Stimulated activated CD8-positive, alpha-beta memory T cell treated with anti-CD3 and anti-CD28 coated beads, Interleukin-2, amount 100 ng/mL, for 48 hours (primary cell): ENCODE measurements around the gene OTULIN.

Experiments used
- DNase-seq, 2 donors: peaks; one replicate each; pipeline ENCODE4 v3.0.0-alpha.2; 2020; ENCODE audit warnings: low read depth in 2 of 2

OTULIN gene

DNA sequence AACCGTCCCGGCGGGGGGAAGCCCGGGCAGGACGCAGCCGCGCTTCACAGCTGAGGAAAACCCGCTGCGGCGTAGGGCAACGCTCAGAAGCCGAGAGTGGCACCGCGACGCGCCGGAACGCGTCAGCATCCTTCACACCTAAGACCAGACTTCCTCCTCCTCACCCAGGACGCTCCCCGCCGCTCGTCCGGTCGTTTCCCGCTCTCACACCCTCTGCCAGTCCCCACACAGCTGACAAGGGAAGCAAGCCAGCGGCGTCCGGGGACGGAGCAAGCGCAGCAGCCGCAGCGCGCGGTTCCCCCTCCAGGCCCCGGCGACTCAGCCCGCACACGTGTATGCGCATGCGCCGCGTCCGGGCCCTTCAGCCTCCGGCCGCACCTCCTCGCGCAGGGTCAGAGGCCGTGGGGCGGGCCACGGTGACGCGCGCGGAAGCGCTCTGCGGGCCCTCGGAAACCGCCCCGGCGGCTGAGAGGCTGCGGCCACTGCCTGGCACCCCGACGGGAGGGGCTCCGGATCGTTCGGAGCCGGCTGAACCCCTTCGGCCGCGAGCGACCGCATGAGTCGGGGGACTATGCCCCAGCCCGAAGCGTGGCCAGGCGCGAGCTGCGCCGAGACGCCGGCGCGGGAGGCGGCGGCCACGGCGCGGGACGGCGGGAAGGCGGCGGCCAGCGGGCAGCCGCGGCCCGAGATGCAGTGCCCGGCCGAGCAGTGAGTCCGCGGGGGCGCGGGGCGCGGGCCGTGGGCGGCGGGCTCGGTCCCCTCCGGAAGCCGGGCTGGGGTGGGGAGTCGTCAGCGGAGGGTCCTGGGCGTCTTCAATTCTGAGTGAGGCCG is at the start of gene OTULIN:
TSS of gene OTULIN (plus strand) at position 449 of the 831 bp plus-strand sequence. CDS start at position 557, 108 bp downstream.
- DNase-seq = peak; percentile 85 to 86

DNA sequence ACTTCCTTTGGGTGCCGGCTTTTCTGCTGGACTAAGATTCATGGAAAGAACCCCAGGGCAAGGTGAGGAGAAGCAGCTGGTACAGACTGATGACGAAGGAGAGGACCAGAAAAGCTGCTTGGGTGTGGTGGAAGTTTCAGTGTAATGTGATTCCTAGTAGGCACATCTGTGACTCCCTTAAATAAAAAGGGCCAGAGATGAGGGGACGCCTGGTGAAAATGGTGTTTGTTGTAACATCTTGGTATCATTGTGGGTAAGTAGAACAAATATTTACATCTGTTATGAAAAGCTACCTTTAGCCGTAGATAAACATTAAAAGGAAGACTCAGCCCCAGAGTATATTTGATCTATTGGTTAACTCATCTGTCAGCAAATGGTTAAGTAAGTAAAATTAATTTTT is 49.2 kb upstream of the OTULIN start:
- DNase-seq = no peak

DNA sequence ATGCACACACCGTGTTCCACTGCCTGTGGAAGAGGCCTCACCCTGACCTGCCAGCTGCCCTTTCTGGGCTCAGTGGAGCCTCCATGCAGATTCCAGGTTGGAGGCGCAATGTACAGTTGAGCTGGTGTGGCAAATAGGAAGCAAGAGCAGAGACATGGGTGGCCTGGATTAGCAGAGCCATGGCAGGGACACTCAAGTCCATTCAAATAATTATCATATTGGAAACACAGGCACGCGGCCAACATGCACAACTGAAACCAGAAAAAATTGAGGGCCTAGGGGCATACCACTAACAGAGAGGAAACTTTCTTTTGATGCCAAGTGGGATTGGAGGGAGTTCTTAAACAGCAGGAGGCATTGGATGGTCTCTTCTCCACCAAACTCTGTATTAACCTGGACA is 47.1 kb upstream of the OTULIN start:
- DNase-seq = no peak

DNA sequence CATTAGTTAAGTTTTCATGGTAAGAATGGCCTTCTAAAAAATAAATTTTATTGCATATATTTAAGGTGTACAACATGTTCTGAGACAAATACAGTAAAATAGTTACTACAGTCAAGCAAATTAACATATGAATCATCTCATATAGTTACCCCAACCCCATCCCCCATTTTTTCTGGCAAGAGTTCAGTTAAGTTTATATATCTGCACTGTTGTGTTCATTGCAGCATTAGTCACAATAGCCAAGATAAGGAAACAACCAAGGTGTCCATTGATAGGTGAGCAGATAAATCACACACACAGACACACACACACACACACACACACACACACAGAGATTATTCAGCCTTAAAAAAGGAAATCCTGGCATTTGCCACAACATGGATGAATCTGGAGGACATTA is 37.2 kb upstream of the OTULIN start:
- DNase-seq = no peak

DNA sequence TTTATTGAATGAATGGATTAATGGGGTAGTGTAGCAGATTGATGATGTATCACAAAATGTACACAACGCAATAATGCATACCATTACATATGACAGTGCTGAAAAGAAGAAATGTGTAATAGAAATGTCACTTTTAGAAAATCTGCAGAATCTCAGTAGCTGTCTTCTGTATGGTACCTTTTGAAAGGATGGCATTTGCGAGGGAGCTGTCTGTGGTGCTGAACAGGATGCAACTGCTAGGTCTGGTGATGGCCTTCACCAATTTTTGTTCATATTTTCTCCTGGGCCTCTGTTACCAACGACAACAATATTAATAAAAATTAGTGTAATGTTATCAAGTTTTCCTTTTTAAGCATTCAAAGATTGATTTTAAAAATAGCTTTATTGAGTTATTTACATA is 36.2 kb upstream of the OTULIN start:
- peak; percentile 20 to 23 for DNase-seq

DNA sequence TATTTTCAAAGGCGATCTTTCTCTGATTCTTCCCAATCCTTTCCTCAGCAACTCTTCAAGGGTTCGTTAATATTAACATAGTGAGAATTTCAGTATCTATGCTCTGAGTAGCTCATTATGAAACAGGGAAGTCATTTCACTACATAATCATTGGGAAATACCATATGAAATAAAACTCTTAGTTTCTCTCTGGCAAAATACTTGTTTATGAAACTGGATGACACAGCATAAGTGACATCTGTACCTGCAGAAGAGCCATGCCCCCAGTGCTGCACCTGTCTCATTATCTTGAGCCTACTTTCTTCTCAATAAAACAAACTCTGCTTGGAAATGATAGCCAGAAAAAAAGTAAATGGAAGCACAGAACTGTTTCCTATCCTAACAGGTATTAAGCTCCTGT is 33.8 kb upstream of the OTULIN start:
- DNase-seq = no peak

DNA sequence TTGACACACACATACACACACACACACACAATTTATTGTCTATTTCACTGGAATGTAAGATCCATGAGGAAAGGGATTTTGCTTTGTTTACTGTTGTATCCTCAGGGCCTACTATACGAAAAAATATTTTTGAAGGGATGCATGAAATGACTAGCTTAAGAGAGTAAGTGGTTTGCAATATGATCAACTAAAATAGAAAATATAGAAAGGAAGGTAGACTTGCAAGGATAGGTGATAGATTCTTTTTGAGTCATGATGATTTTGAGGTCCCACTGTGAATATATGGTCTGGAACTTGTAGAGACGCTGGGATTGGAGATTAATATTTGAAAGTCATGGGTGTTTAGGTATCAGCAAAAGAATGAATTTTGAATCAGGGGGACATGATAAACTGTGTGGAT is 28.9 kb upstream of the OTULIN start:
- no peak for DNase-seq

DNA sequence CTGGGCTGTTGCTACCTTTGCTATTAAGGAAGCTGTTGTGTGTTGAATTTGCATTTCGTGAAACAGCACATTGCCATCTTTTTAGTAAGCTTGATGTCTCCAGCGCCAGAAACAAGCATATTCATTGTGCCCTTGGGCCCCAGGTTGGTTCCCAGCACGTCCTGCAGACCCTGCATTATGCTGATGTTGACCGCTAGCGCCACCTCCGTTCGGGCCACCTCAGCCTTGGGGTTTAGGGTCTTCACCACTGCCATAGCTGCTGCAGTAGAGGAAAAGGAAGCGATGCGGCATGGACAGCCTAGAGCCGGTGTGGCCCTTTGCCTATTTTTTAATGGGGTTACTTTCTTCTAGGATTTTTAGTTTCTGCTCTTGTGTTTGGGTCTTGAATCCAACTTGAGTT is 23.8 kb upstream of the OTULIN start:
- DNase-seq = no peak

DNA sequence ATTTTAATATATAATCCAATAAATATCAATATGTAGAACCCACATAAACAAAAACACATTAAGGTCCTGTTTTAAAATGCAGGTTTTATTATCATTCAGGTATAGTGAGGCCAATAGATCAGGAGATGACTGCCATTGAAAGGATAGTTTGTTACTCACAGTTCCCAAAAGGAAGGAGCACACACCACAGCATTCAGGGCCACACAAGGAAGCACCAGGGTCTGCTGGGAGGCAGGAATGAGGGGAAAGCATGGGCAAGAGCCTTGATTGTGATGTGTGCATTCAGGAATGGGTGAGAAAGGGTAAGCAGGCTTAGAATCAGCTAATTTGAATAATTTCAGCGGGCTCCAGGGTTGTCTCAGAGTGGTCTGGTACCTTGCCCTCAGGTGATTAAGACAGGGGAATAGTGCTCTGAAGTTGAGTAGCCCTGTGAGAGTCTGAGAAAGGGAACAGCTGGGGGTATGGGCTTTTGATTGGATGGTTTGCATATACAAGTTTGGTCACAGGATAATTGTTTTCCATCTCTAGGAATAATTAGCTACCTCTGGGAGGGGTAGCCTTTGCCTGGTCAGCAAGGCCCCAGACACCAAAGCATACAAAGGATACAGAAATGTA is 19.8 kb upstream of the OTULIN start:
- no peak for DNase-seq

DNA sequence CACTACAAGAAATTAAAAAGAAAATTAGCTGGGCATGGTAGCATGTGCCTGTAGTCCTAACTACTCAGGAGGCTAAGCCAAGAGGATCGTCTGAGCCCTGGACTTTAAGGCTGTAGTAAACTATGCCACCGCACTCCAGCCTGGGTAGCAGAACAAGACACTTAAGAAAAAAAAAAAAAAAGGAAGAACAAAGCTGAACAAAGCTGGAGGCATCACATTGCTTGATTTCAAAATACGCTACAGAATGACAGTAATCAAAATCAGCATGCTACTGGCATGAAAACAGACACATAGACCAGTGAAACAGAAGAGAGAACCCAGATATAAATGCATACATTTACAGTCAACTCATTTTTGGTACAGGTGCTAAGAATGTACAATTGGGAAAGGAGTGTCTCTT is 14.5 kb upstream of the OTULIN start:
- no peak for DNase-seq

DNA sequence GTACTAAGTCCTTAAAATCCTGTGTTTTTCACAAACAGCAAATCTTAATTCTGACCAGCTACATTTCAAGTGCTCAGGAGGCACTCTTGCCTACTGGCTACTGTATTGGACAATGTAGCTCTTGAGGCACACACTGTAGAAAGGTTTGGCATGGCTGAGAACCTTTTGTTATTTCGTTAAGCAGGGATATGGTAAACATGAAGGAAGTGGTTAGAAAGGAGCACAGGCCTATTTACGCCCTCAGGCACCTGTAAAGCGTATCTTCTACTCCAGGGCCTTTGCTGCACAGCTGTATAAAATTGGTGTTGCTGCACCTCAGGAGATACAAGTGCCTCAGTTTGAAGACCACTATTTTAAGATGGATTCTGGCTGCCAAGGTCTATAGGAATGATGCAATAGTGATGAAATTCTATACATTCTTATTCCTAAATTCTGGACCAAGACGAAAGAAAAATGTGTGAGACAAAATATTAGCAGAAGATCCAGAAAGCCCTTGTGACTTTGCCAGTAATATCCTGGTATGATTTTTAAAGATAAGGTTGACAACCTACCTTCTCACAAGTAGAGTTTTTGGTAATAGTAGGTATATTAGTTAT is 9.3 kb upstream of the OTULIN start:
- DNase-seq = no peak

DNA sequence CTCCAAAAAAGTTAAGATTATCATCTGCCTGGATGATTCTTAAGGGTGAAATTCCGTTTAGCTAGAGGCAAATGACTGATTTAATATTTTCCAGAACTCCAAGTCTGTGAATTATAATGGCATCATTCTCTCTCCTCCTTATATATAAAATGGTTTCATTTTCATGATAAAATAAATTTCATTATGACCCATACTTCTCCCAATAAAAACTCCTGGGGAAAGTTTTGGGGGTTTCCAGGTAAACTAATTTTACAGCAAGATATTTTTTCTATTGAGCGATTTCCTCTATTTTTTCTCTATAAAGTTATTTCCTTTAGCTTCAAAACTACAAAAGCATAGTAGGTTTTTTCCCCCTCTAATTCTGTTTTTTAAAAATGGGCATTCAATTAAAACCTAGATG is 7.6 kb upstream of the OTULIN start:
- no peak for DNase-seq

DNA sequence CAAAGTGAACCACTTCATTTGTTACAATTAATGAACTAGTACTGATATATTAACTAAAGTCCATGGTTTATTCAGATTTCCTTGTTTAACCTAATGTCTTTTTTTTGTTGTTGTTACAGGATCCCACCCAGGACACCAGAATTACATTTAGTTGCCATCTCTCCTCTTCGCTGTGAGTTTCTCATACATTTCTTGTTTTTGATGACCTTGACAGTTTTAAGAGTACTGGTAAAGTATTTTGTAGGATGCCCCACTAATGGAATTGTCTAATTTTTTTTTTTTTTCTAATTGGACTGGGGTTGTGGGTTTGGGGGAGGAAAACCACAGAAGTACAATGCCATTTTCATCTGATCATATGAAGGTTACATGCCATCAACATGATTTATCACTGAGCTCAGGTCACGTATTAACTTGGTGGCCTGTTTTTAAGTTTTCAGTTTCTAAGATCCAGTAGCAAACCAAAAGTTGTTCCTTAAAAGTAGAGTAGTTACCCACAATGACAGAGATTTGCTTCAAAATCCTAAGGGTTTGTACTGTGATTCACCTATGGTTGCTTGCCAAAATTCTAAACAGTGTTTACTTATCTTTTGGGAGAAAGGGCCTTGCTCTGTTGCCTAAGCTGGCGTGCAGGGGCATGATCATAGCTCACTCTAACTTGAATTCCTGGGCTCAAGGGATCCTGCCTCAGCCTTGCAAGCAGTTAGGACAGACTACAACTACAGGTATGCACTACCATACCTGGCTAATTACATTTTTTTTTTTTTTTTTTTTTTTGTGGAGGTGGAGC is 4.5 kb upstream of the OTULIN start:
- DNase-seq = no peak

DNA sequence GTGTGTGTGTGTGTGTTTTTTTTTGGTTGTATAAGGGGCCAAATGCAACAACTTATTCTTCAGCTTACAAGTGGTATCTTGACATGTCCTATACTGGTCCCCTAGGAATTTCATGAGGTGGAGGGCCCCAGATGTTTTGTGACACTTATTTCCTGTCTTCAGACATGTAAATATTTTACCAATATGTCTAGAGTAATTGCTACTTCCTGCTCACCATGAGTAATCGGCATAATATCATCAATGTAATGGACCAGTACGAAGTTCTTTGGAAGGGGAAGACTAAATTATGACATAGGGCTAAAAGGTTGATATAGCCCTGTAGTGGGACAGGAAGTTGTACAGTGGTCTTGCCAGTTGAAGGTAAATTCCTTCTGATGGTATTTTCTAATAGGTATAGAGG is 3.7 kb upstream of the OTULIN start:
- DNase-seq = no peak

DNA sequence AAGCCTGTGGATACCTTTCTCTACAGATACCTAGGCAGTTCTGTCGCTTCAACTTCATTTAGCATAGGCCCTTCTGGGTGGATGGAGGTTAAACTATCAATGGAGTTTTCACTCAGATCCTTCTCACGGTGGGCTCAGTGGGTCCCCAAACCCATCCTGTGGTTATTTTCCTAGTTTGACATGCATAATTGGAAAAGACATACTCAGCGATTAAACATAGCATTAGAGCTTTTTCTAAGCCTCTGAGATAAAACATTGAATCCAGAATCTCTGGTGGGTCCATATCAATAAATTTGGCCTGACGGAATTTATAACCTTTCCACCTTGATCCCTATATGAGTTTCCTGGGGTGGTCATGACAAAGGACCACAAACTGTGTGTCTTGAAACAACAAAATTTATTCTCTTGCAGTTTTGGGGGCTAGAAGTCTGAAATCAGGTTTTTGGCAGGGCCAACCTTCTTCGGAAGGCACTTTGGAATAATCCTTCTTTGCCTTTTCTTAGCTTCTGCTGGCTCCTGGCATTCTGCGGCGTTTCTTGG is 1.7 kb upstream of the OTULIN start:
- DNase-seq = no peak

DNA sequence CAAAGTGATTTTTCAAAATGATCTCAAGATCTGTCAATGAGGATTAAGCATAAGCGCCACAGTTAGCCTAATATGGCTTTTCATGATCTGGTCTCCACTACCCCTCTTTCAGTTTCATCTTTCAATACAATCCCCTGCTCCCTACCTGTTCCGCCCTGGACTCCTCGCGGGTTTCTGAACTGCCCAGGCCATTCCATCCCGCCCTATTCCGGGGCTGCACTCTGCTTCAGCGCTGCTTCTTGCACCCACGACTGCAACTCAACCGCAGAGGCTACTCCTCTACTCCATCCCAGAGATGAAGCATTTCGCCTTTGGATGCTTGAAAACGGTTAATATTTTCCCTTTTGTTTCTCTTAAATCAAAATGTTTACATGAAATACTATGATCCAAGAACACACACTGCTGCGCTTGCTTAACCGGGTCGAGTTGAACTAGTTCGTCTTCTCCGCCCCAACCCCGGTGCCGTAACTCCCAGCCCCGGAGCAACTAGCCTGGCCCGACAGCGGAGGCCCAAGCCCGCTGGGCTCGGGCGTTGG is 716 bp upstream of the OTULIN start:
- no peak for DNase-seq

DNA sequence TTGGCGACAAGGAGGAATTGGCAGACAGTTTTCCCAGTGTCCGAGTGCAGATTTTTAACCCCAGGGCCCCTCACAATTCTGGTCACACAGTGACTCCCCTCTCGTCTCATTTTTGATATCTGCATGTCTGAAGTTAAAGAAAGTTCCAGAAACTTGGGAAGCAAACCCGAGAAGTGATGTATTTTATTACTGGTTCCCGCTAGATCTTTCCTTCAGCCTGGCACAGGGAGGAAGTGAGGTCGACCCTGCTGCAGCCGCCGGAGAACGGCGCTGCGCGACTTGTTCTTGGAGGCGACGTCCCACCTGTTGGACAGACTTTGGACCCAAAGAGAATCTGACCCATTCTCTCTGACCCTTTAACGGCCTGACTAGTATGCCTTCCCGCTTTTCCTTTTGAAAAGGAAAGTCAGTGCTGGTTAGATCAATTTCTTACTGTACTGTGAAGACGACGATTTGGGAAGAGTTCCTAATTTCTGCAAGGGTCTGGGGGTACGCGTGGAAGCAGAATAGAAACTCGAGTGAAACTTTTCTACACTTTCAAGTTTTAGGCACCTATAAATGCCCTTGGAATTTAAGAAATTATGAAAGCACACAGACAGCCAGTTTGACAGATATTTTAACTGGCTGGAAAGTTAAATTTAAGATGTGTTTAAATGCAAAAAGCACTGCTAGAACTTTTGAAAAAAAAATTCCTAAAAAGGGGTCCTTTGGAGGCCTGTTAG is 744 bp downstream of the OTULIN start:
- no peak for DNase-seq

DNA sequence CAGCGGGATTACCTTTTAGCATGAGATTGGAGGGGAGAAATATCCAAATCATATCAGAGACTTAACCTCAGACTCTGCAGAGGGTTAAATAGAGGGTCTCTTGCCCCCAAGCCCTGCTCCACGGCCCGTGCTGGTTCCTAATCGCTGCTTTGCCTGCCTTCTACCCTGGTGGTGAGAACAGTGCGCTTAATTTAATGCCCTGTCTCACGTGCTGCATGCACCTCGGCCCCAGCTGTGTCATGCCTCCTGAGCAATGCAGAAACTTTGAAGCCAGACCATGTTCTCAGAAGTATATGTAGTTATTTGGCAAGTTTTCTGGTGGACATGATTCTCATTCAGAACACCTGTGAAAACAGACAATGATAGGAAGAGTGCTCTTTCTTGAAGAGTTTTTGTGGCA is 1.4 kb downstream of the OTULIN start:
- DNase-seq = peak in 1 of 2 donors; percentile 22

DNA sequence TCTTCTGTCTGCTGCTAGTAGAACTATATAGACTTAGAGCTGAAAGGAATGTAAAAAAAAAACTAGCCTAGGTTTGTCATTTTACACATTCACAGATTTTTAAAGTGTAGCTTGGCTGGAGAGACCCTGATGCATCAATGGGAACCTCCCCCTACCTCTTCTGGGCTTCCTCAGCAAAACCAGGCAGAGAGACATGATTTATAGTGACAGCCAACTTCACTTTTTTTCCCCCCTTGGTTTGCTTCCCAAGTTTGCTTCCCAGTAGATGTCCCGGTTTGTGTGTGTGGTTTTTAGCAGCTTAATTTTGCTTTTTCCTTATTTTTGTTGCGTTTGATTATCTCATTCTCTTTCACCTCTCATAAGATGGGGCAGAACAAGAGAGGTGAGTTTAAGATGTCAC is 1.8 kb downstream of the OTULIN start:
- no peak for DNase-seq

DNA sequence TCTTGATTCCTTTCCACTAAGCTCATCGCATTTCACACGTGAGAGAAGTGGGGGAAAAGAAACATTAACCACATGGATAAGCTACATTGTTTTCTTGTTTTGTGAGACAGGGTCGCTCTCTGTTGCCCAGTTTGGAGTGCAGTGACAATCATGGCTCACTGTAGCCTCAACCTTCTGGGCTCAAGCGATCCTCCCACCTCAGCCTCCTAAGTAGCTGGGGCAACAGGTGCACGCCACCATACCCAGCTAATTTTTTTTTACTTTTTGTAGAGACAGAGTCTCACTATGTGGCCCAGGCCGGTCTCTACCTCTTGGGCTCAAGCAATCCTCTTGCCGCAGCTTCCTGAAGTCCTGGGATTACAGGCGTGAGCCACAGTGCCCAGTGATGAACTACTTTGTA is 2.8 kb downstream of the OTULIN start:
- DNase-seq = no peak

DNA sequence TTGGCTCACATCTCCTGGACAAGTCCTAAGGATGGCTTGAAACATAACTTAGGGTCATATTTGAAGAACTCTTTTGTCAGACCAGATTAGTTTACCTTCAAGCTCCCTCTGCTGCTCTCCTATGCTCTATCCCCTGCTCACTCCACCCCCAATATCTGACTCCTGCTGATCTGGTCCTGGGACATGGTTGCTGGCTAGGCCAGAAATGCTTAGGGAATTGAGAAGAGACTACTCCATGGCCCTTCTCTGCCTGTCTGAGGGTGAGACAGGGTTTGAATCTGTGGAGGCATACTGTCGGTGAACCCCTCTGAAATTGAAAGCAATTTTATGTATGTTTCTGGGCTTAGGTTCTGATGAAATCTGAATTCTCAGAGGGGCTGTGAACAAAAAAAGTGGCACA is 3.3 kb downstream of the OTULIN start:
- no peak for DNase-seq
